Left lung (tissue), 10 donors: ENCODE results near the gene DENND1A. TPM values are rescaled to one million over a fixed set of nuclear protein-coding genes. Genes with fewer than 3 reads are reported as not detected.

Source experiments
- ATAC-seq: fragments of 200-7000 bp; cut with Tn5 transposase; one replicate; pipeline ENCODE4 v1.9.1; 2020; ENCODE audit warnings: moderate library complexity
- DNase-seq, 4 donors: peaks; one replicate each; pipeline ENCODE4 v3.0.0-alpha.2; 2013 to 2020
- H3K27ac ChIP-seq, 2 donors: fragments of 200-600 bp; sonication (generic) in 1 of 2; one replicate each; pipeline versions ENCODE4 v1.5.0 to v1.8.0; 2020 to 2021
- H3K27me3 ChIP-seq, 2 donors: fragments of 200-600 bp; sonication (generic) in 1 of 2; one replicate each; pipeline versions ENCODE4 v1.5.0 to v1.8.0; 2020 to 2021
- H3K36me3 ChIP-seq, 2 donors: fragments of 200-600 bp; sonication (generic) in 1 of 2; one replicate each; pipeline versions ENCODE4 v1.5.0 to v1.8.0; 2020 to 2021
- H3K4me1 ChIP-seq, 2 donors: fragments of 200-600 bp; one replicate each; pipeline ENCODE4 v1.8.0; 2021
- H3K4me3 ChIP-seq, 2 donors: fragments of 200-600 bp; sonication (generic) in 1 of 2; one replicate each; pipeline versions ENCODE4 v1.5.0 to v1.8.0; 2020 to 2021; ENCODE audit warnings: mild to moderate bottlenecking in 1 of 2
- H3K9me3 ChIP-seq, 2 donors: fragments of 200-600 bp; sonication (generic) in 1 of 2; one replicate each; pipeline versions ENCODE4 v1.5.0 to v1.8.0; 2020 to 2021
- intact Hi-C, 2 donors: fragments of 100-400 bp; cut with DNase I; formaldehyde crosslinking; loops; one replicate each; pipeline versions ENCODE4 v1.11.2 to v1.14.2; 2022
- polyA plus RNA-seq, 6 donors: library from polyadenylated mRNA; unstranded; fragments of 120-200 nt; gene quantifications; one replicate each; pipeline ENCODE4 v1.2.1, GENCODE V29; 2013; ENCODE audit not compliant: insufficient read length in 6 of 6
- total RNA-seq, 2 donors: library from RNA; stranded (reverse); fragmentation: NEBNext Ultra II Directional; extraction: Animal tissue kit (Norgen Biotek cat#: 25700); gene quantifications; one replicate each; pipeline ENCODE4 v1.2.1, GENCODE V29; 2021
- TF ChIP-seq, protein P1 (sequence below), 2 donors: fragments of 200-600 bp; sonication (generic) in 1 of 2; IDR thresholded peaks; one replicate each; pipeline versions ENCODE4 v1.5.0 to v1.8.0; 2021; ENCODE audit warnings: antibody characterized with exemption in 2 of 2
- donor health status: DM: no; HTN: yes; CAD: no.
- donor health status: DM: no; HTN: no; CAD: no.

DENND1A gene
- total and polyA plus RNA-seq, 8 donors, result 8.3 to 23.2 (median 9.7) TPM

DNA sequence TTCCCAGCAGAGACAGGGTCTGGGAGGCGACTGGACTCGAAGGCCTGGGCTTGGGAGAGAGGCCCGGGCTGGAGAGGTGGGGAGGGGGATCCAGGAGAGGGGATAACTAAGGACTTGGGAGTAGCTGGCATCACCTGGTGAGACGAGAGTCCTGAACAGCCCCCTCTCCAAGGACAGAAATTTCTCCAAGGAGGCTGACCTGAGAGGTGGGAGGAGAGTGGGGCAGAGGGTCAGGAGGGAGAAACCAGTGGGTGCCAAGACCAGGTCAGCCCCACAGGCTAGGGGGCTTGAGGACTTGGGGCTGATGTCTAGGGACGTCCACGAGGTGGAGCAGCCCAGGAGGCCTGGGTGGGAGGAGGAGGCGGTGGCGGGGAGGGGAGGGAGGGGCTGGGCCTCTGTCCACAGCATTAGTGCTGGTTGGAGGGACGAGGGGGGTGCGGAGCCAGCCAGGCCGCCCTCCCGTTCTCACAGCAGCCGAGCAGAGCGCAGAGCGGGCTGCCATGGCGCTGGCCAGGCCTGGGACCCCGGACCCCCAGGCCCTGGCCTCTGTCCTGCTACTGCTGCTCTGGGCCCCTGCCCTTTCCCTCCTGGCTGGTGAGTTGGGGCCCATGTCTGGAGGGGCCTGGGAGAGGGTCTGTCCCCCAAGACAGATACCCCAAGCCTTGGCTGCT is 574.0 kb downstream of the DENND1A start, which contains the start of gene CRB2:
TSS of gene CRB2 (plus strand) at position 437 of the 671 bp plus-strand sequence. CDS start at position 501, 64 bp downstream.
- intact Hi-C loops, result loop anchor here in 1 of 2 donors (10.0 kb wide), 1 partner anchor 271 kb away; no protein-coding TSS in a partner anchor

DNA sequence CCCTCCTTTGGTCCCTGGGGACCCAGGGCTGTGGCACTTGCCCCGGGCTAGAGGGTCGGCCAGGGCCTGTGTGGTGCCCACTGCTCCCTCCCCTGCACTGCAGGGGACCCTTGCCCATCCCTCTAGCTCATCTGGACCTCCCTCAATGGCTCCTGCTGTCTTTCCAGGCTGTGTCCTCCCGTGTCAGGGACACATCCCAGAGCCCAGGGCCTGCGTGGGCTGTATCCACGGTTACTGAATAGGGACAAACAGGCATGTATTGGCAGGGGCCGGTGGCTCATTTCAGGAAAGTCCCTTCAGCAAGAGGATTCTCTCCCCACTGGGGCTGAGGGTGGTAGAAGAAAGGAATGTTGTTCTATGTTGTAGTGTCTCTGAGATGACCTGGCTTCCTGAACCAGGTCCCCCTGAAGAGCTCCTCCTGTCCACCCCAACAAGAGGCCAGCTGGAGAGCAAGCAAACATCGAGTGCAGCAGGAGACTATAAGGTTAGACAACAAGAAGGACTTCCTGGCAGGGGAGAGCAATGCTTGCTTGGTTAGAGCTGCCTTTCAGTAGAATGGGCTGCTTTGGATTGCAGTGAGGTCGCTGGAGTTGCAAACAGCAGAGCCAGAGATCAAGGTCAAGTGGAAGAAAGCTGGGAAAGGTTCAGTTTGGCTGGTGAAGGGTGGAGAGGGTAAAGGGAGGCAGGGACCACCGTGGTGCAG is 575.0 kb downstream of the DENND1A start:
- H3K4me1 ChIP-seq, result peaks cover 0 to 5% of the 10 kb centered on the region in 2 donors
- H3K27me3 ChIP-seq, result peaks cover 0 to 49% of the 10 kb centered on the region in 2 donors
- H3K27ac ChIP-seq, result no peak overlapping the region
- no peak overlapping the region for H3K4me3 ChIP-seq
- no peaks in the 10 kb centered on the region for H3K9me3 ChIP-seq
- no peak for ATAC-seq
- intact Hi-C loops, result loop anchor here in 1 of 2 donors (10.0 kb wide), 1 partner anchor 270 kb away; no protein-coding TSS in a partner anchor
- DNase-seq, result no peak
- TF ChIP-seq, protein P1, sequence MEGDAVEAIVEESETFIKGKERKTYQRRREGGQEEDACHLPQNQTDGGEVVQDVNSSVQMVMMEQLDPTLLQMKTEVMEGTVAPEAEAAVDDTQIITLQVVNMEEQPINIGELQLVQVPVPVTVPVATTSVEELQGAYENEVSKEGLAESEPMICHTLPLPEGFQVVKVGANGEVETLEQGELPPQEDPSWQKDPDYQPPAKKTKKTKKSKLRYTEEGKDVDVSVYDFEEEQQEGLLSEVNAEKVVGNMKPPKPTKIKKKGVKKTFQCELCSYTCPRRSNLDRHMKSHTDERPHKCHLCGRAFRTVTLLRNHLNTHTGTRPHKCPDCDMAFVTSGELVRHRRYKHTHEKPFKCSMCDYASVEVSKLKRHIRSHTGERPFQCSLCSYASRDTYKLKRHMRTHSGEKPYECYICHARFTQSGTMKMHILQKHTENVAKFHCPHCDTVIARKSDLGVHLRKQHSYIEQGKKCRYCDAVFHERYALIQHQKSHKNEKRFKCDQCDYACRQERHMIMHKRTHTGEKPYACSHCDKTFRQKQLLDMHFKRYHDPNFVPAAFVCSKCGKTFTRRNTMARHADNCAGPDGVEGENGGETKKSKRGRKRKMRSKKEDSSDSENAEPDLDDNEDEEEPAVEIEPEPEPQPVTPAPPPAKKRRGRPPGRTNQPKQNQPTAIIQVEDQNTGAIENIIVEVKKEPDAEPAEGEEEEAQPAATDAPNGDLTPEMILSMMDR (IDR thresholded peaks at IDR 0.05), result no peak
- no peaks in the 10 kb centered on the region for H3K36me3 ChIP-seq

More for the DNA sequence above, 574.0 kb downstream of the DENND1A start, which contains the start of gene CRB2:
- peaks cover 0 to 48% of the 10 kb centered on the region in 2 donors for H3K27me3 ChIP-seq
- H3K27ac ChIP-seq, result no peak within 1 kb of the TSS
- H3K9me3 ChIP-seq, result no peaks in the 10 kb centered on the region
- H3K36me3 ChIP-seq, result no peaks in the 10 kb centered on the region
- no peak within 1 kb of the TSS for H3K4me3 ChIP-seq
- peaks cover 0 to 5% of the 10 kb centered on the region in 2 donors for H3K4me1 ChIP-seq
- TF ChIP-seq, protein P1 (IDR thresholded peaks at IDR 0.05), result no peak
- no peak for ATAC-seq
- no peak for DNase-seq

DNA sequence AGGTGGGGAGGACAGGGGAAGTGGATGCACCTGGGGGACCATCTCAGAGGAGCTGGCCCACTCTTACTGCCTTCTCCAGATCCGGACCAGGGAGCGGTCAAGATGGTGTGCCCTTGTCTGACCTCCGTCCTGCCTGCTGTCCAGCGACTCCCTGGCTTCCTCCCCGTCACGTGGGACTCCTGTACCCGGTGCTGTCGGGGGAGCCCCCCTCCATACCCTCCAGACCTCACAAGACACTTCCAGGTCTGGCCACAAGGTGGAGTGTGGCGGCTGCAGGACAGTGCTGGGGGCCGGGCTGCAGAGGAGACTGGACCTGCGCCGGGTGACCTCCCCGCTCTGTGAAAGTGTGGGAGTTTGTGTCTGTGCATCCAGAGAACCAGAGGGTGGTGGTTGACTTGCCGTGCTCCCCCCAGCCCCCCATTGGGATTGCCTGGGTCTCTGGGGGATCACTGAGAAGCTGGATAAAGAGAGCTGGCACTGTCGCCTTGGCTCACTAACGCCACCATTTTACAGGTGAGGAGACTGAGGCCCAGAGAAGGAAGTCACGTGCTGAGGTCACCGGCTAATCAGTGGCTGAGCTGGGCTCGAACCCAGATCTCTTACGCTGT is 575.8 kb downstream of the DENND1A start:
- peaks cover 0 to 57% of the 10 kb centered on the region in 2 donors for H3K27me3 ChIP-seq
- no peaks in the 10 kb centered on the region for H3K9me3 ChIP-seq
- intact Hi-C loops, result loop anchor here in 1 of 2 donors (10.0 kb wide), 1 partner anchor 269 kb away; no protein-coding TSS in a partner anchor
- no peak overlapping the region for H3K27ac ChIP-seq
- DNase-seq (peak in 3 of 4 donors; percentile 49 to 84 (median 62)), ATAC-seq (peak; percentile 80)
- H3K4me1 ChIP-seq, result peaks cover 0 to 5% of the 10 kb centered on the region in 2 donors
- TF ChIP-seq, protein P1 (IDR thresholded peaks at IDR 0.05), result peak; percentile 75 to 86
- H3K4me3 ChIP-seq, result no peak overlapping the region
- H3K36me3 ChIP-seq, result no peaks in the 10 kb centered on the region

DNA sequence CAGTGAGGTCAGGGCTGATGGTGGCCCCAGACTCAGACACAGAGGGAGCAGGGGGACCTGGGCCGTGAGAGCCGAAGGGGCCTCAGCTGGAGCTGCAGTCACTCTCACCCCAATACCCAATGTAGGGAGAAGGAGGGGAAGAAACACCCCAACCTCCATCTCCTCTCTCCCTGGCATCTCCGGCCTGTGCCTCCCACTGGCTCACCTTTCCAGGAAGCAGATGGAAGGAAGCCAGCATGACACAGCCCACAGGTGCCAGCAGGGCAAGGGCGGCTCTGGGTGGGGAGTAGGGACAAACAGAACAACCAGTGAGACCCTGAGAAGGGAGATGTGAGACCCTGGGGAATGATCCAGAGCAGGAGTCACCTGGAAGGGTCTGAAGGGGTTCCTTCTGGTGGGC is 576.9 kb downstream of the DENND1A start:
- no peaks in the 10 kb centered on the region for H3K9me3 ChIP-seq
- intact Hi-C loops, result loop anchor here in 1 of 2 donors (10.0 kb wide), 1 partner anchor 268 kb away; no protein-coding TSS in a partner anchor
- peak in 1 of 4 donors; percentile 47 for DNase-seq
- no peak overlapping the region for H3K27ac ChIP-seq
- no peaks in the 10 kb centered on the region for H3K36me3 ChIP-seq
- no peak for ATAC-seq
- H3K4me1 ChIP-seq, result peaks cover 0 to 5% of the 10 kb centered on the region in 2 donors
- TF ChIP-seq, protein P1 (IDR thresholded peaks at IDR 0.05), result no peak
- peaks cover 0 to 62% of the 10 kb centered on the region in 2 donors for H3K27me3 ChIP-seq
- H3K4me3 ChIP-seq, result no peak overlapping the region
